K562 (cell line): ENCODE results near the gene VAC14.

Source experiments
- EHMT2 ChIP-seq: fragments of 450-650 bp; IDR thresholded peaks from 2 replicates; pipeline ENCODE4 v1.6.1; 2018; ENCODE audit warnings: antibody characterized with exemption
- MYC ChIP-seq, 2 experiments: fragments of 250-450 bp in 1 of 2; sonication (Bioruptor Pico) in 1 of 2; IDR thresholded peaks; 2 replicates each; pipeline versions ENCODE4 v1.5.1 to v1.6.1; 2012 to 2021; ENCODE audit warnings: low read depth in 2 of 2, borderline replicate concordance in 1 of 2, improper control_type of control experiment in 1 of 2, low read length in 1 of 2, mild to moderate bottlenecking in 1 of 2, moderate library complexity in 1 of 2
- POLR2A ChIP-seq: fragments of 450-650 bp; conservative IDR thresholded peaks from 2 replicates; pipeline ENCODE4 v1.6.1; 2016
- RAD21 ChIP-seq, 2 experiments: fragments of 250-450 bp in 1 of 2; fragments of 450-650 bp in 1 of 2; sonication (Bioruptor Pico) in 1 of 2; formaldehyde crosslinking in 1 of 2; IDR thresholded peaks in 1 of 2; conservative IDR thresholded peaks in 1 of 2; 2 replicates each; pipeline versions ENCODE4 v1.4.0 to v1.8.0; 2020 to 2022; ENCODE audit warnings: mild to moderate bottlenecking in 2 of 2, moderate library complexity in 1 of 2
- RNF2 ChIP-seq: sonication (generic); IDR thresholded peaks from 2 replicates; pipeline ENCODE4 v1.6.1; 2016
- SMARCE1 ChIP-seq: fragments of 450-650 bp; IDR thresholded peaks from 2 replicates; pipeline ENCODE4 v1.7.1; 2016; ENCODE audit warnings: mild to moderate bottlenecking
- SMC3 ChIP-seq: conservative IDR thresholded peaks from 2 replicates; pipeline ENCODE4 v1.6.1; 2011; ENCODE audit warnings: low read depth, low read length, improper control_type of control experiment; ENCODE audit not compliant: insufficient read depth
- ZNF583 ChIP-seq: fragments of 250-450 bp; sonication (Bioruptor Pico); IDR thresholded peaks from 2 replicates; pipeline ENCODE4 v1.4.0; 2020

DNA sequence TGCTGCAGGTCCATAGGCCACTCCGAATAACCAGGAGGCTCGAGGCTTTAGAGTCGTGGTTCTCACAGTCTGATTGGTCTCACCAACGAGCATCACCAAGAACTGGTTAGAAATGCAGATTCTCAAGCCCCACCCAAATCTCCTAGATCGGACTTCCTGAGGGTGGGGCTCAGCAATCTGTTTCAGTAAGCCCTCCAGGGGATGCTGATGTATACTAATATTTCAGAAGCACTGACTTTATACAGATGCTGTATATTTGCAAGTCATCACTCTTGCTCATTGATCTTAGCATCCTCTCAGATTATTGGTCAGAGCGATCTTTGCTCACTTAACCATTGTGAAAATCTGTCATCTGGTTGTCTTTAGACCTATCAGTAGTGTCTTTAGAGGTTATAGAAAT lies 4.4 kb upstream of the VAC14 start:
- TF ChIP-seq POLR2A, result no peak
- TF ChIP-seq SMARCE1, result no peak
- TF ChIP-seq RAD21 (CRISPR knock-in tag; conservative IDR thresholded peaks at IDR 0.05 in 1 of 2, IDR thresholded peaks at IDR 0.05 in 1 of 2), result no peak
- no peak for TF ChIP-seq RNF2
- no peak for TF ChIP-seq MYC (IDR thresholded peaks at IDR 0.05; ENCODE audit: low read depth, low read length)
- no peak for TF ChIP-seq MYC (CRISPR knock-in tag; IDR thresholded peaks at IDR 0.05; ENCODE audit: borderline replicate concordance, low read depth)
- no peak for TF ChIP-seq EHMT2
- TF ChIP-seq ZNF583 (CRISPR knock-in tag), result no peak
- TF ChIP-seq SMC3, result no peak
